HG02588 (cell line): ENCODE results near the gene SEMA3A.
"Not testable (repeated sequence)": the region's sequence is repeated elsewhere in the genome, so short reads cannot be mapped to it uniquely, and the experiment has no call there.

Source experiments
- ATAC-seq: cut with Tn5 transposase; IDR thresholded peaks from one replicate; pipeline ENCODE4 v1.9.1; 2021; ENCODE audit warnings: mild to moderate bottlenecking, moderate library complexity; ENCODE audit not compliant: unreplicated experiment

The SEMA3A gene

GRCh38 chr7:84070770-84071169 lies 123.8 kb downstream of the SEMA3A start:
- ATAC-seq = no peak

- ATAC-seq = no peak
These were observed 124.5 kb downstream of the SEMA3A start for GRCh38 chr7:84069999-84070500.

- no peak for ATAC-seq
These were observed 125.6 kb downstream of the SEMA3A start for GRCh38 chr7:84069033-84069432.

- not testable (repeated sequence) for ATAC-seq
These were observed 132.1 kb downstream of the SEMA3A start for GRCh38 chr7:84062489-84062901.

- no peak for ATAC-seq
These were observed 133.8 kb downstream of the SEMA3A start for GRCh38 chr7:84060760-84061261.

DNA sequence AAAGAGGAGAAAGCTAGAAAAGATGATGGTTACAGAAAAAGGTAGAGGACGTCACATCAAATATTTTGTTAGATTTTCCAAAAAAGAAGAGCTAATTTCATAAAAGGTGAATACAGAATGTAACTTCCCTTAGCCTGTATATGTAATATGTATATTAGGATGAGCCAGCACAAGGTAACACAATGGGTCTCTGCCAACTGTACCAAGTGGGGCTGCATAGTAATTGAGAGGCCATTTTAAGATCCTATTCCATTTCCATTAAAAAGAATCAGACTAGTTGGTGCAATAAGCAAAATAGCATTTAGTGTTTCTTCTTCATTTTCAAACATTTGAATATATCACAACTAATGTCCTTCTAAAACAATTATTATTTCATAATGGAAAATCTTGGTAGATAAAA lies 134.6 kb downstream of the SEMA3A start:
- ATAC-seq = no peak

DNA sequence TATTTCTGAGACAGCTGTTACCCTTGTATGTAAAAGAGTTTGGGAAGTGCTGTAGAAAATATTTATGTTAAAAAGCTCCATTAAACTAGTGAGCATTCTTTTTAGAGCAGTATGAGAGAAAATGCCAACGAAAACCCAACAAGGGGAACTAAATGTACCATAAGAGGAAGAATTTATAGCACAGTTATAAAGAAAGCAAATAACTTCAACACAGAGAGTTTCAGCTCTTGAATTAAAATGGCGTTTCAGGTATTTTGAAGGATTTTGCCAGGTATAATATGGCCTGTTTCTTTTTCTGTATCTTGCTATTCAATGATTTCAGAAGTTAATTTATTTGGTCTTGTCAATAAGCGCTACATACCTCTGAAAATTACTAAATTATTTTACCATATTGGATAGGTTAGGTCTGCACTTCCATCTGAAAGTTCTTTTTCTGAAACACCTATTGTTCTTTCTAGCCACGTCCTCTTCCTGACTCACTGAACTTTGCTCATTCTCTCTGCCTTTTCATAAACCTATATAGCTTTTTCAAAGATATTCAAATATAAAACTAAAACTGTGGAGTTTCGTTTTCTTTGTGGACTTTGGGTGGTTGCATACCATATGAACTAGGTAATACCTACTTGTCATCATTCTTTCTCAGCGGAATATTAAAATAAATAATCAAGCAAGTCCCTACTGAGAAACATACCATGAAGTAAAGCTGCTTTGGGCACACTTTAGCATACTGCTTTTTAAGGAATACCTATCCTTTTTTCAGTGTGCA lies 136.1 kb downstream of the SEMA3A start:
- no peak for ATAC-seq

DNA sequence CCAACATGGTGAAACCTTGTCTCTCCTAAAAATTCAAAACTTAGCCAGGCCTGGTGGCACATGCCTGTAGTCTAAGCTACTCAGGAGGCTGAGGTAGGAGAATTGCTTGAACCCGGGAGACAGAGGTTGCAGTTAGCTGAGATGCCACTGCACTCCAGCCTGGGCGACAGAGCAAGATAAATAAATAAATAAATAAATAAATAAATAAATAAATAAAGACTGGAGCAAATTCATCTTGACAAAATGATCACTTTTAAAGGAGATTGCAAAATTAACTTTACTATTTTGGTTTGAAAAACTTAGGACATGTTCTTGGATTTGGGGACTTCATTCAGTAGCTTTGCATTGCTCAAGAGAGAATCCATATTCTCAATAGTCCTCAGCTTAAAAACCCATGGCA lies 137.0 kb downstream of the SEMA3A start:
- no peak for ATAC-seq

- ATAC-seq = no peak
These were observed 138.5 kb downstream of the SEMA3A start for GRCh38 chr7:84055904-84056605.

DNA sequence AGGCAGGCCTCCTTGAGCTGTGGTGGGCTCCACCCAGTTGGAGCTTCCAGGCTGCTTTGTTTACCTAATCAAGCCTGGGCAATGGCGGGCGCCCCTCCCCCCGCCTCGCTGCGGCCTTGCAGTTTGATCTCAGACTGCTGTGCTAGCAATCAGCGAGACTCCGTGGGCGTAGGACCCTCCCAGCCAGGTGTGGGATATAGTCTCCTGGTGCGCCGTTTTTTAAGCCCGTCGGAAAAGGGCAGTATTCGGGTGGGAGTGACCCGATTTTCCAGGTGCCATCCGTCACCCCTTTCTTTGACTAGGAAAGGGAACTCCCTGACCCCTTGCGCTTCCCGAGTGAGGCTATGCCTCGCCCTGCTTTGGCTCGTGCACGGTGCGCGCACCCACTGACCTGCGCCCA lies 139.4 kb downstream of the SEMA3A start:
- not testable (repeated sequence) for ATAC-seq

DNA sequence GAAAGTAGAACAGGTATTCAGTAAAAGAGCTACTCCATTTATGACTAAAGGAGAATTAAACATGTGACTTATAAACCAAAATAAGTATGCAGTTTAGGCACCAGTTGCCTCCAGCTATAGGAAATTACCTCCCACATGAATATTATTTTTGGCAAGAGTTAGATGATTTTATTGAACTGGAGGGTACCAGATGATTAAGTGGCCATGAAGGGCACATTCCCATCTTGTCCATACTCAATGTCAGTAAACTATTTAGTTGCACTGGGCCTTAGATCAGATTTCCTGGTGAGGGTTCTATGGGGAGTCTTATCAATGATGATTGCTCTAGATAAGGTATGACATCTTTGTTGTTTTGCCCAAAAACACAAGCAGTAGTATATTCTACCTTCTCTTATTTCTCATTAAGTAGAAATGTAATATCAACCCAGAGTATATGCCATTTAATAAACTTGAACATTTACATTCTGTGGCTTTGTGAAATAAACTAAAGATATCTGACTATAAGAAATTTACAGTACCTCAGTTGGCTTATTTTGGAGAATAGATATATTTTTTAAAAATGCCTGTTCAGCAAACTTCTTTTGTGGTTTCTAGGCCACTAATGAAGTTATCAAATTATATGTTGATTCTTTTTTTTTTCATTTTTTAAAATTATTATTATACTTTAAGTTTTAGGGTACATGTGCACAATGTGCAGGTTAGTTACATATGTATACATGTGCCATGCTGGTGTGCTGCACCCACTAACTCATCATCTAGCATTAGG lies 145.3 kb downstream of the SEMA3A start:
- no peak for ATAC-seq

DNA sequence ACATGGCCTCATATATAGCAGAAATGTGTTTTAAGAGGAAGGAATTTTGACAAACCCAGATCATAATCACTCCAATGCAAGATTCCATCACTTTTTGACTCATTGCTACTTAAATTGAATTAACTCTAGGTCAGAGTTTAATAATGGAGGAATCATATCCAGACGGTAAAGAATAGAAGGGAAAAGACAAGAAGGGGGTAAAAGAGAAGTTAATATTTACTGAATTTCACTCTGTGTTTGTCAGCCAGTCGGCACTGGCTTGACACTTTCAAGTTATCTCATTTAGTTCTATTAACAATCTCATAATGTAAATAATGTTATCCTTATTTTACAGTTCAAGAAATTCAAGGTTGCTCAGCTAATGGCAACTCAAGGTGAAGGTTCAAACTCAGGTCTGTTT lies 147.5 kb downstream of the SEMA3A start:
- ATAC-seq = no peak

- no peak for ATAC-seq
These were observed 149.8 kb downstream of the SEMA3A start for GRCh38 chr7:84044834-84045233.

- no peak for ATAC-seq
These were observed 150.9 kb downstream of the SEMA3A start for GRCh38 chr7:84043661-84044191.

GRCh38 chr7:84042110-84042539 lies 152.5 kb downstream of the SEMA3A start:
- no peak for ATAC-seq

DNA sequence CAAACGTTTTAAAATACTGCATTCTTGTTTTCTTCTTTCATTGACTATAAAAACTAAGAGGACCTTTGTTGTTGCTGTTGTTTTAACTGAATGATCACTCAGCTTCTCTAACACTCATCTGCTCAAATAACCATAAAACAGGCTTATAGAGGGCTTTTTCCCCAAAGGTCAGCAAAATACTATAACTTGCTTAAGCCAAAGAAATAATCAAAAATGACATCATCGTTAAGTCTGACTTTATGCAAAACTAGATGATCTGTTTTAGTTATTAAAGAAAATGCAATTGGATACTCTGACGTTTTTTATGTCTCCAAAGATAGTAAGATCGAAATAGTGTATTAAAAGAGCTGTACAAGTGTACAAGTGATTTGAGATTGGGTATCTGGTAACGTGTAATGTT lies 152.9 kb downstream of the SEMA3A start:
- no peak for ATAC-seq

DNA sequence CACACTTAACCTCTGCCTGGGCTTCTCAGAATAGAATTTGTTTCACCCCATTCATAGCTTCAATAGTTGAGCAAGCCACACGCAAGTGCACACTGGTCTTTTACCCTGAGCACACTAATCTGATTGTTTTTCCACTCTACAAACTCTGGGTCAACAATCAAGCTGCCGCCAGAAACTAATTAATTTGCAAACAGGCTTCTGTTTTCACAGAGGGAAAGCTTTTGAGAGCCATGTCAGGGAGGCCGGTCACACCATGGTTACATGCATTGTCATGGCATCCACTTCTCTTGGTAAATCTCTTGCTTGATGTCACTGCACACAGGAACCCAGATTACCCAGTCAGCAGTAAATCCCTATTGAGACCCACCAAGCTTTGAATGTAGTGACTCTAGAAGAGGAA lies 154.2 kb downstream of the SEMA3A start:
- ATAC-seq = no peak

GRCh38 chr7:84039432-84039831 lies 155.2 kb downstream of the SEMA3A start:
- no peak for ATAC-seq

DNA sequence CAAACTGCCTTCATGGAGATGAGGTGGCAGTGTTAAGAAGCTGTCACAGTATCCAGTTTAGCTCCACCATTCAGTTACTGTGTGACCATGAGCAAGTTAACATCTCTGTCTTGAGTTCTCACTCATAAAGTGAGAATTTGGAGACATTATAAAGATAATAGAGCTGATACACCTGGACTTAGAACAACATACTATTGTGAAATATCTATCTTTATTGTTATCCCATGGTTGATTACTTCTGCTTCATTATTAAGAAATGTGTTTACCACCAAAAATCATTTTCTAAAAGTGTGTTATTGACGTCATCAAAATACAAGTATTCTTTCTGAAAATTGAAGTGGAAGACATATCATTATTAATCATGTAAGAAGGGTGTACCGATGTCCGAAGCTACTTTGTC lies 166.9 kb downstream of the SEMA3A start:
- no peak for ATAC-seq

- ATAC-seq = no peak
These were observed 169.2 kb downstream of the SEMA3A start for GRCh38 chr7:84025332-84025927.
